ENCODE data around the gene TTC1.

Gene TTC1

GRCh38 chr5:160087199-160087598, 78.3 kb downstream of the TTC1 start:
- no peak for DNase-seq (ENCODE audit: low spot score)
- Histone ChIP-seq H3K18ac (ENCODE audit: low read length) (no peak overlapping the region), H2BK12ac (ENCODE audit: low read length) (no peak overlapping the region), H4K8ac (ENCODE audit: low read depth, low read length) (no peak overlapping the region), H3K14ac (ENCODE audit: low read length) (no peak overlapping the region), H2BK120ac (ENCODE audit: low read depth, low read length) (no peak overlapping the region), H3K4me3 (ENCODE audit: low read length in 2 of 2) (no peak overlapping the region), H3K4ac (ENCODE audit: low read length) (no peak overlapping the region), H2BK15ac (ENCODE audit: low read length) (no peak overlapping the region), H3K27ac (replicated peaks; ENCODE audit: low read length) (no peak overlapping the region), H3K27me3 (ENCODE audit: control insufficient read depth in 3 of 3, insufficient read depth in 3 of 3, low read depth in 1 of 3, low read length in 3 of 3) (no peaks in the 10 kb centered on the region), H2AK5ac (ENCODE audit: low read depth, low read length) (no peak overlapping the region), H2BK5ac (ENCODE audit: low read length) (no peak overlapping the region), H3K23ac (ENCODE audit: low read depth, low read length, poor library complexity) (no peak overlapping the region), H3K9me3 (replicated peaks in 1 of 2; ENCODE audit: control insufficient read depth in 2 of 2, insufficient read depth in 1 of 2, low read depth in 1 of 2, low read length in 2 of 2) (no peaks in the 10 kb centered on the region), H3K9ac (ENCODE audit: low read depth, low read length, poor library complexity) (no peak overlapping the region), H3K36me3 (replicated peaks in 1 of 2; ENCODE audit: control insufficient read depth in 2 of 2, insufficient read depth in 2 of 2, low read length in 2 of 2) (peaks cover under 1 to 24% of the 10 kb centered on the region in 2 donors), H3K79me1 (ENCODE audit: low read depth, low read length) (no peaks in the 10 kb centered on the region), H3K4me2 (ENCODE audit: insufficient read depth, low read length, poor library complexity, severe bottlenecking) (no peak overlapping the region), H3K4me1 (ENCODE audit: control insufficient read depth in 2 of 2, insufficient read depth in 1 of 2, low read depth in 1 of 2, low read length in 2 of 2) (peaks cover 4 to 14% of the 10 kb centered on the region in 2 donors), H4K91ac (ENCODE audit: low read depth, low read length, poor library complexity) (no peak overlapping the region), H2AFZ (ENCODE audit: low read length) (no peak overlapping the region)
- no CpG with 5 or more reads among the region's 1 CpG for WGBS, 2 donors (ENCODE audit: extremely low coverage in 2 of 2, insufficient read length in 2 of 2, insufficient replicate concordance in 1 of 2)

GRCh38 chr5:160088805-160089204, 79.9 kb downstream of the TTC1 start:
- Histone ChIP-seq H2BK120ac (ENCODE audit: low read depth, low read length) (no peak overlapping the region), H3K9ac (ENCODE audit: low read depth, low read length, poor library complexity) (no peak overlapping the region), H3K4me3 (ENCODE audit: low read length in 2 of 2) (no peak overlapping the region), H3K18ac (ENCODE audit: low read length) (no peak overlapping the region), H2BK5ac (ENCODE audit: low read length) (no peak overlapping the region), H3K27ac (replicated peaks; ENCODE audit: low read length) (no peak overlapping the region), H3K23ac (ENCODE audit: low read depth, low read length, poor library complexity) (no peak overlapping the region), H3K79me1 (ENCODE audit: low read depth, low read length) (no peaks in the 10 kb centered on the region), H3K4ac (ENCODE audit: low read length) (no peak overlapping the region), H3K36me3 (replicated peaks in 1 of 2; ENCODE audit: control insufficient read depth in 2 of 2, insufficient read depth in 2 of 2, low read length in 2 of 2) (peaks cover 7 to 40% of the 10 kb centered on the region in 2 donors), H3K4me2 (ENCODE audit: insufficient read depth, low read length, poor library complexity, severe bottlenecking) (no peak overlapping the region), H3K9me3 (replicated peaks in 1 of 2; ENCODE audit: control insufficient read depth in 2 of 2, insufficient read depth in 1 of 2, low read depth in 1 of 2, low read length in 2 of 2) (no peaks in the 10 kb centered on the region), H2AK5ac (ENCODE audit: low read depth, low read length) (no peak overlapping the region), H4K91ac (ENCODE audit: low read depth, low read length, poor library complexity) (no peak overlapping the region), H4K8ac (ENCODE audit: low read depth, low read length) (no peak overlapping the region), H3K4me1 (ENCODE audit: control insufficient read depth in 2 of 2, insufficient read depth in 1 of 2, low read depth in 1 of 2, low read length in 2 of 2) (peaks cover 0 to 3% of the 10 kb centered on the region in 2 donors), H3K27me3 (ENCODE audit: control insufficient read depth in 3 of 3, insufficient read depth in 3 of 3, low read depth in 1 of 3, low read length in 3 of 3) (no peaks in the 10 kb centered on the region), H2BK15ac (ENCODE audit: low read length) (no peak overlapping the region), H2AFZ (ENCODE audit: low read length) (no peak overlapping the region), H3K14ac (ENCODE audit: low read length) (no peak overlapping the region), H2BK12ac (ENCODE audit: low read length) (no peak overlapping the region)
- no peak for DNase-seq (ENCODE audit: low spot score)
- WGBS, 2 donors (ENCODE audit: extremely low coverage in 2 of 2, insufficient read length in 2 of 2, insufficient replicate concordance in 1 of 2), result no CpG with 5 or more reads among the region's 1 CpG

- no peak overlapping the region for H2BK15ac ChIP-seq (ENCODE audit: low read length)
- H4K91ac ChIP-seq (ENCODE audit: low read depth, low read length, poor library complexity), result no peak overlapping the region
- no peak overlapping the region for H3K23ac ChIP-seq (ENCODE audit: low read depth, low read length, poor library complexity)
- no peak overlapping the region for H3K14ac ChIP-seq (ENCODE audit: low read length)
- no peaks in the 10 kb centered on the region for H3K9me3 ChIP-seq (replicated peaks in 1 of 2; ENCODE audit: control insufficient read depth in 2 of 2, insufficient read depth in 1 of 2, low read depth in 1 of 2, low read length in 2 of 2)
- no peak overlapping the region for H3K4me3 ChIP-seq (ENCODE audit: low read length in 2 of 2)
- H2BK120ac ChIP-seq (ENCODE audit: low read depth, low read length), result no peak overlapping the region
- H3K27ac ChIP-seq (replicated peaks; ENCODE audit: low read length), result no peak overlapping the region
- H2AFZ ChIP-seq (ENCODE audit: low read length), result no peak overlapping the region
- H3K9ac ChIP-seq (ENCODE audit: low read depth, low read length, poor library complexity), result no peak overlapping the region
- peaks cover 8 to 44% of the 10 kb centered on the region in 2 donors for H3K36me3 ChIP-seq (replicated peaks in 1 of 2; ENCODE audit: control insufficient read depth in 2 of 2, insufficient read depth in 2 of 2, low read length in 2 of 2)
- H4K8ac ChIP-seq (ENCODE audit: low read depth, low read length), result no peak overlapping the region
- H3K18ac ChIP-seq (ENCODE audit: low read length), result no peak overlapping the region
- no peak overlapping the region for H3K4me2 ChIP-seq (ENCODE audit: insufficient read depth, low read length, poor library complexity, severe bottlenecking)
- no peak for DNase-seq (ENCODE audit: low spot score)
- H2AK5ac ChIP-seq (ENCODE audit: low read depth, low read length), result no peak overlapping the region
- no peaks in the 10 kb centered on the region for H3K79me1 ChIP-seq (ENCODE audit: low read depth, low read length)
- no peak overlapping the region for H3K4ac ChIP-seq (ENCODE audit: low read length)
- H2BK12ac ChIP-seq (ENCODE audit: low read length), result no peak overlapping the region
- no CpG with 5 or more reads among the region's 2 CpGs for WGBS, 2 donors (ENCODE audit: extremely low coverage in 2 of 2, insufficient read length in 2 of 2, insufficient replicate concordance in 1 of 2)
- H3K4me1 ChIP-seq (ENCODE audit: control insufficient read depth in 2 of 2, insufficient read depth in 1 of 2, low read depth in 1 of 2, low read length in 2 of 2), result peaks cover 0 to 3% of the 10 kb centered on the region in 2 donors
- H3K27me3 ChIP-seq (ENCODE audit: control insufficient read depth in 3 of 3, insufficient read depth in 3 of 3, low read depth in 1 of 3, low read length in 3 of 3), result no peaks in the 10 kb centered on the region
- H2BK5ac ChIP-seq (ENCODE audit: low read length), result no peak overlapping the region
Measured at GRCh38 chr5:160089531-160089930, 80.6 kb downstream of the TTC1 start.

- Histone ChIP-seq H2BK12ac (ENCODE audit: low read length) (no peak overlapping the region), H3K79me1 (ENCODE audit: low read depth, low read length) (no peaks in the 10 kb centered on the region), H3K4me3 (ENCODE audit: low read length in 2 of 2) (no peak overlapping the region), H3K36me3 (replicated peaks in 1 of 2; ENCODE audit: control insufficient read depth in 2 of 2, insufficient read depth in 2 of 2, low read length in 2 of 2) (peaks cover 8 to 43% of the 10 kb centered on the region in 2 donors), H2AFZ (ENCODE audit: low read length) (no peak overlapping the region), H3K23ac (ENCODE audit: low read depth, low read length, poor library complexity) (no peak overlapping the region), H4K8ac (ENCODE audit: low read depth, low read length) (no peak overlapping the region), H2AK5ac (ENCODE audit: low read depth, low read length) (no peak overlapping the region), H3K4me2 (ENCODE audit: insufficient read depth, low read length, poor library complexity, severe bottlenecking) (no peak overlapping the region), H3K27me3 (ENCODE audit: control insufficient read depth in 3 of 3, insufficient read depth in 3 of 3, low read depth in 1 of 3, low read length in 3 of 3) (no peaks in the 10 kb centered on the region), H2BK5ac (ENCODE audit: low read length) (no peak overlapping the region), H4K91ac (ENCODE audit: low read depth, low read length, poor library complexity) (no peak overlapping the region), H3K9ac (ENCODE audit: low read depth, low read length, poor library complexity) (no peak overlapping the region), H3K18ac (ENCODE audit: low read length) (no peak overlapping the region), H3K27ac (replicated peaks; ENCODE audit: low read length) (no peak overlapping the region), H3K4ac (ENCODE audit: low read length) (no peak overlapping the region), H2BK120ac (ENCODE audit: low read depth, low read length) (no peak overlapping the region), H3K14ac (ENCODE audit: low read length) (no peak overlapping the region), H3K4me1 (ENCODE audit: control insufficient read depth in 2 of 2, insufficient read depth in 1 of 2, low read depth in 1 of 2, low read length in 2 of 2) (peaks cover 0 to 3% of the 10 kb centered on the region in 2 donors), H2BK15ac (ENCODE audit: low read length) (no peak overlapping the region), H3K9me3 (replicated peaks in 1 of 2; ENCODE audit: control insufficient read depth in 2 of 2, insufficient read depth in 1 of 2, low read depth in 1 of 2, low read length in 2 of 2) (no peaks in the 10 kb centered on the region)
- DNase-seq (ENCODE audit: low spot score), result no peak
- WGBS, 2 donors (ENCODE audit: extremely low coverage in 2 of 2, insufficient read length in 2 of 2, insufficient replicate concordance in 1 of 2), result no CpG with 5 or more reads among the region's 1 CpG
Measured at GRCh38 chr5:160090059-160090458, 81.1 kb downstream of the TTC1 start.

All from neuronal stem cell (in vitro differentiated cells).